GM18870 (cell line): Measurements from ENCODE around the gene CPNE2.

Experiments
- ATAC-seq: cut with Tn5 transposase; IDR thresholded peaks from one replicate; pipeline ENCODE4 v1.9.1; 2021; ENCODE audit warnings: moderate library complexity; ENCODE audit not compliant: unreplicated experiment

The CPNE2 gene

DNA sequence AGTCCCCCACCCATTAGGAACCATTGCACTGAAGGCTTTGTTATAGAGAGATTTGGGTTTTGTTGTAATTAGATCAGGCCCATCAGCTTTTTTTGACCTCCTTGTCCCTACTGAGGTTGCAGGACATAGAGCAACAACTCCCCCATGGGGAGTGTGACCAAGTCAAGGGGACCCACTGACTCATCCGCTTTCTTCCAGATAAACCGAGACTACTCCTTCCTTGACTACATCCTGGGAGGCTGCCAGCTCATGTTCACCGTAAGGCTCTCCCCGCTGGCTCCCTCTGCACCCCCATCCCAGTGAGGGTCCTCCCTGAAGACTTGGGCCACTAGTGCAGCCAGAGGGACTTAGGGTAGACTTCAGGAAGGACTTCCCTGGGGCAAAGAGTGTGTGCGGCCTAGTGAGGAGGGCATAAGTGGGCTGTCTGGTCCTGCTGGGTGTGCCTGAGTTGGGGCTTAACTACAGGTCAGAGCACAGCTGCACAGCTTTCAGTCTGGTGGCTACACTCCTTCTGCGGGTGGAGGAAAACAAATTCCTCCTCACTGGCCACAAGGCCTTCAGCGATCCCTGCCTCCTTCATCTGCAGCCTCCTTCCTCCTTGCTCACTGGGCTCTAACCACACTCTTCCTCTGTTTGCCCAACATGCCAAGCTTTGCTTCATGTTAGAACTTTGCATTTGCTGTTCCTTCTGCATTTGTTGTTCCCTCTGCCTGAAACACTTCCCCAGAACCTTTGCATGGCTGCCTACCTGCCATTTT, 31.0 kb downstream of the CPNE2 start:
- ATAC-seq, result no peak

DNA sequence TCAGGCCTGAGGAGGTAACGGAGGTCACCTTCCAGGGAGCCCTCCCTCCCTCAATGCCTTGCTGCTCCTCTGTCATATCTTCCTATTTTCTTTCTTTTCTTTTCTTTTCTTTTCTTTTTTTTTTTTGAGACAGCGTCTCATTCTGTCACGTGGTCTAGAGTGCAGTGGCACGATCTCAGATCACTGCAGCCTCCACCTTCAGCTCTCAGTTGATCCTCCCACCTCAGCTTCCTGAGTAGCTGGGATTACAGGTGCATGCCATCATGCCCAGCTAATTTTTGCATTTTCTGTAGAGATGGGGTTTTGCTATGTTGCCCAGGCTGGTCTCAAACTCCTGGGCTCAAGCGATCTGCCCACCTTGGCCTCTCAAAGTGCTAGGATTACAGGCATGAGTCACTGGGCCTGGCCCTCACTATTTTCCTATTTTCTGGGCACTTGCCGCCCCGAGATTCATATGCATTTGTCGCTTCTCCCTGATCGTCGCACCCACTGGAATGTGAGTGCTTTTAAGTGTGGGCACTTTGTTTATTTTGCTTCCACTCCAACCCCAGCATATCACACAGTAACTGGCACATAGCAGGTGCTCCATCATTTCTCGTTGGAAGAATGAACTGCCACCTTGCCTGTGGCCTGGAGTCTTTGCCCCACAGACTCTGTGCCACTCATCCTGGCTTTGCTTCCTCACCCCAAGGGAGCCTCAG, 31.7 kb downstream of the CPNE2 start:
- no peak for ATAC-seq

DNA sequence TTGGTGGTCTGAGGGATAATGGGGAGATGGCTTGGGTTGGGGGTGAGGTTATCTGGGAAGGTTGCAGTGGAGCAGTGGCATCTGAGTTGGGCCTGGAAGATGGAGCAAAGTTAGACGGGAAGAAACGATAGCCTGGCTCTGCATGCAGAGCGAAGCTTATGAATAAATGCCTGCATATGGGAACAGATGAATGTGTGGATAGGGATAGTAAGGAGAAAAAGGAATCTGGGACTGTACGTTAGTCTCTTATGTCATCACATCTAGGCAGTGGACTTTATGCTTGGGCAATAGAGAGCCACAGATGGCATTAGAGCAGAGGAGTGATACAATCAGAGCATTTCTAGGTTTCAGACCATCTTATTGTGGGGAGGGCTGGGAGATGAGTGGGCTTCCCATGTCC, 33.0 kb downstream of the CPNE2 start:
- ATAC-seq, result no peak

DNA sequence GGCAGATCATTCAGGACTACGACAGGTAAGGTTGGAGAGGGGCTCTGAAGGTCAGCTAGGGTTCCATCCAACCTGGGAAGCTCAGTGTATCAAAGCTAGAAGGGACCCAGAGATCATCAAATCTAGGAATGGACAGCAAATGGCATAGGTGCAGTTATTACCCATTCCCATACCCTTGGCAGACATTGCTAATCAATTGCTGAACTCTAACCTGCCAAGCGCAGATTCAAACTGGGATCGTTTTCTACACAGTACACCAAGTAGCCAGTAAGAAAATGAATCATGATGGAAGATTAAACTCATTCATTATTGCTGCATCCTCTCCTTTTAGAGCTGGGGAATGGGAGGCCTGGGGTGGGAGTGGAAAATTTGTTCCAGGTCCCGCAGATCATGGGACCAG, 33.6 kb downstream of the CPNE2 start:
- ATAC-seq, result no peak

DNA sequence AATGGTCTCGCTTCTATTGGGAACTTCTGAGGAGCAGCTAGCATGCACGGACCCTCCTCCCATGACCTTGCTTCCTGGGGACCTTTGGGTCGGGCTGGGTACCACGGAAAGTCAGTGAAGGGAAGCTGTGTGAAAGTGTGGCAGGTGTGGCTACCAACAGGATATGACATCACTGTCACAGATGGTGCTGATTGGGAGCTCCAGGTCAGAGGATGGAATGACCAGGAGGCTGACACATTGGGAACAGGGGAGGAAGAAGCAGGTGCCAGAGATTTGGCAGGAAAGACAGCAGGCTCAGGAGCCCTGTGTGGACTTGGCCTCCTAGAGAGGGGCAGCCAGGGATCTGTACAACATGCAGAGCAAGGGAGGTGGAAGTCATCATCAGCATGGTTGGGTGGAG, 34.0 kb downstream of the CPNE2 start:
- no peak for ATAC-seq

DNA sequence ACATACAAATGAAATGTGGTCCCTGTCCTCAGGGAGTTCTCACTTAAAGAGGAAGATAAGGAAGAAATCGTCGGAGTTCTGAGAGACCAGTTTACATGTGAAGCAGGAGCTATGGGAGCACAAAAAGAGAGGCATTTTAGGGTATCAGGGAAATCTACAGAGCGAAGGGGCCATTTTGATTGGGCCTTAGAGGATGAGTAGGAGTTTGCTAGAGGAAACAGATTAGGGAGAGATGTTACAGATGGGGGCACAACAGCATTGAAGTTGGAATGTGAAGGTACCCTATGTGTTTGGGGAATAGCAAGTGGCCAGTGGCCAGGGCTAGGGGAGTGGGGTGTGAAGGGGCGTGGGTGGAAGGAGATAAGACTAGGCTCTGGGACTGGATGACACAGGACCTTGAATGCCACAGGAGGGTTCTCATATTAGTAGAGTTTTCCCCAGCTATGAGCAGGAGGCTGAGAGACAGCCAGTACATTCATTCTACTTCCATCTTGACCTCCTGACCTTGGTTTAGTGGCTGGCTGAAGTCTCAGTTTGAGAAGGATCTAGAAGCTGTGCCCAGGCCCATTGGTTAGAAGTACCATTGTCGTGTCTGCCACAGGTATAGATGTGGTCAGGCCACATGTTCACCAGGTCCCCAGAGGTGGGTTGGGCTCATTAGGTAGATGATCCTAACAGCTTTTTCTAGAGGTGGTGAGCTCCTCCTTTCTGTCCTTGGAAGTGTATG, 34.8 kb downstream of the CPNE2 start:
- no peak for ATAC-seq

DNA sequence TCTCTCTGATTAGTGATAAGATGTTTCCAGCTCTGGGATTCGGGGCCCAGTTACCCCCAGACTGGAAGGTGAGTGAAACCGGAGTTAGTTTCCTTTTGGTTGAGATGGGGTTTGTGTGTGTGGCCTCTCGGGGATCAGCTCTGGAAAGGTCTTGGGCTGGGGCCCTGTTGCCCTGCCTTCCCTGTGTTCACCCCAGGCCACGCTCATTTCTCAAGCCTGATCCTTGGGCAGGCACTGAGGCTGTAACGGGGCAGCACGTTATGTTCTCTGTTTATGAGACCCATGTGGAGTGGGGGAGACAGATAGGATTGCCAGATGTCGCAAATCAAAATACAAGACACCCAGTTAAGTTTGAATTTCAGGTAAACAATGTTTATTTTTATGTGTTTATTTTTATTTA, 35.5 kb downstream of the CPNE2 start:
- ATAC-seq, result no peak

DNA sequence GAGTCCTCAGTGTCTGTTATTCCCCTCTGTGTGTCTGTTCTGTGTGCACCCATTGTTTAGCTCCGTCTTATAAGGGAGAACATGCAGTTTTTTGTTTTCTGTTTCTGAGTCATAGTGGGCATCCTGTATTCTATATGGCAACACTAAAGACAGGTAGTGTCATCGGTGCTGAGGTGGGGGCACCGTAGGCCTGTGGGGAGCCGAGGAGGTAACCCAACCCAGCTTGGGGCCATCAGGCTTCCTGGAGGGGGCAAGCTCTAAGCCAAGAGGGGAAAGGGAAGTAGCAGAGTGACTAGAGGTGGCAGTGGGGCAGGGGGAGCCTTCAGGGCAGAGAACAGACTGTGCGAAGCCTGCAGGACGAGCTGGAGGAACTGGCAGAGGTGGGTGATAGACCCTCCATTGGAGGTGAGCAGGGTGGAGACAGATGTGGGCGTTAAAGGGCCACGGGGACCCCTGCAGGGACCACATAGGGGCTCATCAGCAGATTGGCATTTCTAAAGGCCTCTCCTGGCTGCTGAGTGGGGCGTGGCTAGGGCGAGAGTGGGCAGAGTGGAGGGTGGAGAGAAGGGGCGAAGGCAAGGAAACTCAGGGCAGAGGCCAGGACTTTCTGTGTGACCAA, 36.5 kb downstream of the CPNE2 start:
- ATAC-seq, result no peak

DNA sequence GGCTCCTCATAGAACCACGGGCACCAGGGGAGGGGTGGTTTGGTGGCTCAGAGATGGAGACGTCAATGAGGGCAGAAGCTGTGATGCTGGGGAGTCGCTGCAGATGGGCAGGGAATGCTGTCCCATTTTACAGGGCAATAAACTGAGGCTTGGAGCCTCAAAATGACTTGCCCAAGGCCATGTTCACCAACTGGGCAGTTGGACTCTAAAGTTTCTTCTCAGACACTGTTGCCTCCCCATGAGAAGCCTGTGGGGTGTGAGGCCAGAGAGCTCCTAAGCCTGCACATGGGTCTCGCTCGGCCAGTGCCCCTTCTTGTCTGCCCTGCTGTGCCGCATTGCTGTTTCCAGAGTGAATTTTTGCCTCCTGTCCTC, 38.6 kb downstream of the CPNE2 start:
- no peak for ATAC-seq

DNA sequence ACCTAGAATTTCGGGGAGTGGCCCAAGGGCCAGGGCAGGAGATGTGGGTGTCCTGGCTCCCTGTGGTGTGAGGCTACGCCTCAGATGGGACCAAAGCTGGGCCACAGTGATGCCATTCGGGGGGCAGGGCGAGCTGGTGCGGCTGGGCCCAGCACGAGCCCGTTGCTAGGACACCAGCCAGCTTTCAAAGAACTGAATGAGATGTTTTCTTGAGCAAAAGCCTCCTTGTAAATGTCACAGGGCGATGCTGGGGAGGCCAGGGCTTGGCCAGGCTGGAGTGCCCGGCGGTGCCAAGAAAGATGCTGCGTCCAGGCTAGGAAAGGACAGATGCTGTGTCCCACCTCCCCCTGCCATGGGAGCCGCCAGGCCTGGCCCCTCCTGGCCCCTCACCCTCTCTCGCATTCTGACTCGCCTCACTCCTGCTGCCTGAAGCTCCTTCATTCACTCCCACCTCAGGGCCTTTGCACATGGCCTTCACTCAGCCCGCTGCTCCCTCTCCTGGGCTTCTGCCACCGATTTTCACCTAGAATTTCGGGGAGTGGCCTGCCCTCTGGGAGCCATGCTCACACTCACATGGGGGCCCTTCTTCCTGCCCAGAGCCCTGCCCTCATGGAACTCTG, 39.1 kb downstream of the CPNE2 start:
- no peak for ATAC-seq

DNA sequence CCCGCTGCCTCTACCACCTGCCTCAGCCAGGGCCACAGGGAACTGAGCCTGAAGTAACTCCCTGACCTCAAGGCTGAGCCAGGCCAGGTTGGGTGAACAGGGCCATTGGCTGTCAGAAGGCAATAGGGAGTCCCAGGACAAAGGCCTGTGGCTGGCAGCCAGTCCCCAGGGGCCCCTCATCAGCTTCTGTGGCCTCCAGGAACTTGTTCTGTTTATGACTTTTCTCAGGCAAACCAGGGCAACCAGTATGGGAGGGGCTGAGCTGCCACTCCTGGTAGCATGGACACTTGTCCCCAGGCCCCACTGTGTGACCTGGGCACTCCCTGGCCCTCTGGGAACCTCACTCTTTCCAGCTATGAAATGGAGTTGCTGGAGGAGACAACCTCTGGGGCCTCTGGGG, 40.1 kb downstream of the CPNE2 start:
- ATAC-seq, result no peak

DNA sequence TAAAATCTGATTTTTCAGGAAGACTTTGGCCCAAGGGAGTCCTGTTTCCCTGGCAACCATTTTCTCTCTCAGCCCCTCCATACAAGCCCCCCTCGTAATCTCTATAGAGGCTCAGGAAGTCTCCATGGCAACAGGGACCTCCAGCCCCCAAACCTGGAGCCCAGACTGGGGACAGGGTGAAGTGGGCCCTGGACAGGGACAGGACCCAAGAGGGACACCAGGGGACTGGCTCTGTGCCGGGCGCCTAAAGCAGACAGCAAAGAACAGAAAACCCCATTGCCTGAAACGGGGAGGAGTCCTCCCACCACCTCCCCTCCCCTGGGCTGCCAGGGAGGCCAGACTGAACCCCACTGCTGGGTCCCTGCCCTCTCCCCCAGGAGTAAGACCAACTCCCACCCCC, 40.6 kb downstream of the CPNE2 start:
- no peak for ATAC-seq

DNA sequence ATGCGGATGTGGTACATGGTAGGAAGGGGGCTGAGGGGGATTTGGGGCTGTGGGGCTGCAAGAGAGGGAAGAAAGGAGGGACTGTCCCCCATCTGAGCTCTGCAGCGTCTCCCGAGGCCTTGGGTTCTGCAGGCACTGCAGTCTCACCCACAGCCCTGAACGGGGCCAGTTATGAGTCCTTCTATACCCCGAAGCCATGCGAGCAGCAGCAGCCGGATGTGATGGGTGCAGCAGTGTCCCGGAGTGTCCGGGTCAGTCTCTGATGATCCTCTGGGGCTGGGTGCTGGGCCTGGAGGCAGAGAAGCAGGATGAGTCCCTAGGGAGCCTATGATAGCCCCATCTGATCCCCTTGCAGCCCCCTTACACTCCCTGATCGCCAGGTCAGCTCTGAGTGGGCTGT, 41.5 kb downstream of the CPNE2 start:
- ATAC-seq, result no peak

DNA sequence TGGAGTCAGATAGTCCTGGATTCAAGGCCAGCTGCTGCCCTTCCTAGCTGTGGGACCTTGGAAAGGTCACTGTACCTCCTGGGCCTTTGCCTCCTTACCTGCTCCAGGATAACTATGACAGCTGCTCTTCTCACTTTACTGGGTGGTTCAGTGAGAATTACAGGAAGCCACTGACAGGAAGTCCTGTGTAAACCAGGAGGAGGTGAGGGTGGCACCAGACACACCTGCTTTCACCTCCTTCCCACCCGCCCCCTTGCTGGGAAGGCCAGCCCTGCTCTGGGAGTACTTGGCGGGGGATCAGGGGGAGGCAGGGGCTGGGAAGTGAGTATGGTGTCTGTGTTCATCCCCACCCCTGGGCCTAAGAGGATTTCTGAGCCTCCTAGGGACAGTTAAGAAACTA, 42.6 kb downstream of the CPNE2 start:
- no peak for ATAC-seq

DNA sequence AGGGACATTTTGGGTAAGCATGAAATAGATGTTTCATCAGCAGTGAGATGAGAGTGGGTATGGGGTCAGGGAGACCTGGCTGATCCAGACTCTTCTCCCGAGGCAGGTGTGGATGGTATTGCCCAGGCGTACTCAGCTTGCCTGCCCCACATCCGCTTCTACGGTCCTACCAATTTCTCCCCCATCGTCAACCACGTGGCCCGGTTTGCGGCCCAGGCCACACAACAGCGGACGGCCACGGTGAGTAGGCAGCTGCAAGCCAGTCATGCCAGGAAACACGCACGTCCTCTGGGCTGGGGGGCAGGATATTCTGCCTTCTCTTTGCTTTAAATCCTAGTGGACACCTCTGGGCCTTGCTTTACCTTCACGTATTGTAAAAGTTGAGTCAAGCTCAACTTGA, 44.7 kb downstream of the CPNE2 start:
- ATAC-seq, result no peak

DNA sequence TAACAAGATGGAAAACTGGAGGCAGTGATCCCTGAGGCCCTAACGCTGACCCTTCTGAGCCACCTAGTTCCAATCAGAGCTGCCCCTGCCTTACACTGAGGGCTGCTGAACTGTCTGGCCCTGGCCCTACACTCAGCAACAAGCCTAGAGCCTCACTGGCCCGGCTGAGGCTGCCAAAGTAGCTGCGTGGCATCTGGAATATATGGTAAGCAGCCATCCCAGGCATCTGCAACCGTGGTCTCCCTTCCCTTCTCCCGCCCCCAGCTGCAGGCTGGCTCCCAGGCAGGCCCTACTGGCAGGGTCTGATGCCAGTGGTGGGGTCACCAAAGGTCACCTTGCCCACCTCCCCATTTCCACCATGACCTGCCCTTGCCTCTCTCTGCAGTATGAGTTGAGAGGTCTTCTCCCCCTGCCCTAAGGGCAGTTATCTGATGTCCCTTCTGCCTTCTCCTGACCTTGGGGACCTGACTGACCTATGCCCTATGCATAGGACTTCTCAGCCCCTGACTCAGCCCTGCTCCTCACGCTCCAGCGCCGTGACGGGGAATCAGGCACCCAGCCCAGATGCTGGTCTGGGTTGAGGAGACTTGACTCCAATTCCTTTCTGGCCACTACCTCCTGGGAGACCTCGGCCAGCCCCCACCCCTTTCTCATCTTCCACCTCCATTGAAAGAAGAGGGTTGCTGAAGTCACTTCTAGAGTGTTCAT, 45.3 kb downstream of the CPNE2 start:
- ATAC-seq, result no peak

DNA sequence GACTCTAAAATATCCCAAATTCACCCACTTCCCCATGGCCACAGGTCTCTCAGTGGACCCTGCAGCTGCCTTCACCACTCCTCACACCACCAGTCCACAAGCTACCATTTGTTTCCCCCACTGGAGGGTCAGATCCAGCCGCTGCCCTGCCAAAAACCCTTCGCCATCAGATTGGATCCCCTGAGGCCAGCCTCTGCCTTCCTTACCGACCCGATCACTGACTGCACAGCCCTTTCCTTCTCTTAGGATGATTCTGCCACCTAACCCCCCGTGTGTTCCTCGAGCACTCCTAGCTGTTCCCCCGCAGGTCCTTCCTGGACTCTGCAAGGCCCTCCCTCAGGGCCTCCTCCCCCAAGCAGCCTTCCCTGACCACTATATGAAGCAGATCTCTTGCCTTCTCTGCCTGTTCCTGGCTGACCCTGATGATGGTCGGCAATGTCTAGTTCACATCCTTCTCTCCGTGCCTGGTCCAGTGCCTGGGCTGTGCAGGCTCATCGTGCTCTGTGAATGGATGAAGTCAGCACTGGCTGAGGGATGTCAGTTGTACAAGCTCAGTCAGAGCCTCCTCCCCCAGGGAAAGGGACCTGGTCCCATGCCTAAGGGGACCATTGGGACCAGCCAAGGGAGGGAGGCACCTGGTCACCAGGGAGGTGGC, 46.0 kb downstream of the CPNE2 start:
- ATAC-seq, result no peak

DNA sequence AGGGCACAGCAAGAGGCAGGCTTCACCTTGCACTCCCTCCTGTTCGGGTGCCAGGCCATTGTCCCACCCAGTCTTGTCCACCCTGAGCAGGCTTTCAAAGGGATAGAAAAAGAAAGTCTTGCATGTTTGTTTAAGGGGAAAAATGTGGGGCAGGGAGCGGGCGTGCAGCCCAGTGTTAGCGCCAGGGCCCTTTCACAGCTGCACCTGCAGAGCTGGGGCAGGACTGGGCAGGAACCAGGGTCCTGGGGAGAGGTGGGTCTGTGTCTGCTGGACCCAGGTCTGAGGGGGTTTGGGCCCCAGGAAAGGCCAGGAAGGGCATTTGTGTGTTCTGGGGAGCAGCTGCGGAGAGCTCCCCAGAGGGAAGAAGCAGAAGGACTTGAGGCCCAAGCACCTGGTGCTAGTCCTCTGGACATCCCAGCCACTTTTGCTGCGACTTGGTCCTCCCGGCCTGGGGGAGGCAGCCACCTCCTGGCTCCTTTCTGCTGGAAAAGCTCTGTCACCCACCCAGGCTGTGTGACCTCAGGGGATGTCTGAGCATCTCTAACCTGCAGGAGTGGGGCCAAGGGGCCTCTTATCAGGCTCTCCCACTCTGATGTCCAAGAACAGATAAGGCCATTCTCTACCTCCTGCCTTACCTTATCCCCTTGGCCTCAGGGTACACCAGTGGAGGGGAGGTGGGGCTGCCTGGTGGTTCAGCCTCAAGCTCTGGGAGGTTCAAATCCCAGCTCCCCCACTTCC, 48.7 kb downstream of the CPNE2 start:
- ATAC-seq, result no peak

DNA sequence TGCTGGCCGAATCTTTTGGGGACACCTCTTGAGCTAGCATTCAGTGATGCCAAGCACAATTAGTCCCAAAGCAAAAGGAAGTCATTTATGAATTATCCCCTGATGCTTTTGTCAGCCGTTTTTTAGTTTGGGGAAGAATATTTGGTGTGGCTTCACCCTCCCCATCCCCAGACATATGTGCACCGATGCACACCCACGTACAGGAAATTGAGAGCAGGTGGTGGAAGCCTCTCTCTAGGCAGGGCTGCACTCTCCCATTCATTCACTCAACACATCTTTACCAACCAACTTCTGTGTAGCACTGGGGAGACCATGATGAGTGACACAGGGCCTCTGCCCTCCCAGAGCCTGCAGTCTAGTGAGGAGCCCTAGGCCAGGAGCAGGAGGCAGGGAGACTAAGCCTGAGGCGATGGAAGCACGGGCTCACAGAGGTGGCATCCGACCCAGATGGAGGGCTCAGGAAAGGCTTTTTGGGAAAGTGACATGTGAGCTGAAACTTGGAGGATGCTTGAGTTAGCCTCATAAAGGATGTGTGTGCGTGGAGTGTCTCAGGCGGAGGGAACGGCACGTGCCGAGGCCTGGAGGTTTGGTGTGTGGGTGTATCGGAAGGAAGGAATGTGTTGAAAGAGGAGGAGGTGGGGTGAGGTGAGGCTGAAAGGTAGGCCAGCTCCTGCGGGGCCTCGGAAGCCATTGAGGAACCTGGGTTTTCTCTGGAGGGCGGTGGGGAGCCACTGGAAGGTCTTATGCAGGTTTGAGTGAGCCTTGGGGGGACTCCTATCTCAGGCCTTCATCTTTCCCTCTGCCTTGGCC, 49.6 kb downstream of the CPNE2 start:
- no peak for ATAC-seq
